GM12891 (cell line): ENCODE results near the gene PSME2.

Experiments
- PAX5 ChIP-seq: IDR thresholded peaks from 2 replicates; pipeline ENCODE4 v1.6.1; 2011; ENCODE audit warnings: low read length, moderate library complexity, mild to moderate bottlenecking; ENCODE audit not compliant: insufficient read depth, severe bottlenecking
- POLR2A ChIP-seq: IDR thresholded peaks from 2 replicates; pipeline ENCODE4 v1.6.1; 2011; ENCODE audit warnings: low read depth, low read length, control low read depth
- POLR2AphosphoS5 ChIP-seq: IDR thresholded peaks from 2 replicates; pipeline ENCODE4 v1.6.1; 2011; ENCODE audit warnings: low read depth, low read length, control low read depth
- SPI1 ChIP-seq: IDR thresholded peaks from 2 replicates; pipeline ENCODE4 v1.6.1; 2011; ENCODE audit warnings: low read depth, low read length, control low read depth
- TAF1 ChIP-seq: IDR thresholded peaks from 2 replicates; pipeline ENCODE4 v1.6.1; 2011; ENCODE audit warnings: low read depth, low read length, control low read depth

DNA sequence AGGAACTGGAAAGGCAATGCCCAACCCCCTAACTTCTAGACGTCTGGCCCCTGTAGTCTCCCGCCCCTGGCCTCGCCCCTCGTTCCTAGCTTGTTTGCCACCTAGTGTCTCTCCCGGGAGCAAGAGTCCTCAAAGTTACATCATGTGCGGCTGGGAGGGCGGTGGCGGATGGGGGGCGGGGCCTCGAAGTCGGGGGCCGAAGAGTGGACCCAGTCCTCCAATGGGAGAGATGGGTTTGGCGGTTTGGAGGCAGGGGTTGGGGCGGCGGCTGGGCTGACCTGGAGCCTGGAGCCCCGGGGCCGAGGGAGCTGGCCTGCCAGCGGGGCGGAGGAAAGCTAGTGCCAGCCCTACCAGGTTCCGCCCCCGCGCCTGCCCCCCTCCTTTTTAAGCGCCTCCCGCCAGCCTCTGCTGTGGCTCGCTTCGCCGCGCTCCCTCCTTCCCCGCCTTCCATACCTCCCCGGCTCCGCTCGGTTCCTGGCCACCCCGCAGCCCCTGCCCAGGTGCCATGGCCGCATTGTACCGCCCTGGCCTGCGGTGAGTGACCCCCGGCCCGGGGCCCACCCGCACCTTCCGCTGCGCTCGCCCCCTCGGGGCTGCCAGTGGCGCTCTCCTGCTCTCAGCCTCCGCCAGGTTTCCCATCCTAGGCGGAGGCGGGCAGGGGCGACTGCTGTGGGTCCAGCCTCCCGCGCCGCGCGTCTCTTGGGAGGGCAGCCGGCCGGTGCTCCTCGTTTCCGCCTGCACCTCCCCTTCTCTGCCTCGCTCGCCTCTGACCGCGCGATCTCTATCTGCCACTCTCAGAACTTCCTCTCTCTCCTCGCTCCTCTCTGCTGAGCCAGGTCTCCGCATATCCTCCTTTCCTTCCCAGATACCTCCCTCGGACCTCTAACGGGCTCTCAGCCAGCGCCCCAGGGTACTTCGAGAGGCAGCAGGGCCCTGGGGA, 52.2 kb downstream of the PSME2 start, which contains the start of gene PCK2:
- TF ChIP-seq POLR2A (peak; percentile 51; the same call in 1 of the 2 replicates), POLR2AphosphoS5 (peak; percentile 70), TAF1 (no peak; the same call in 1 of the 2 replicates), PAX5 (no peak), SPI1 (peak; percentile 74)
